GM12891 (cell line): ENCODE measurements around the gene TANC1.
A peak's percentile ranks its signal among the peaks of the same experiment; 100 is the strongest.

ENCODE experiments used
- DNase-seq: peaks from one replicate; pipeline ENCODE4 v3.0.0; 2011; ENCODE audit warnings: low spot score; ENCODE audit not compliant: insufficient read length
- FAIRE-seq: peaks from 2 replicates; lab custom pipeline; 2011; peaks lifted over from hg19 to GRCh38; lab: Jason Lieb, UNC
- PAX5 ChIP-seq: IDR thresholded peaks from 2 replicates; pipeline ENCODE4 v1.6.1; 2011; ENCODE audit warnings: low read length, moderate library complexity, mild to moderate bottlenecking; ENCODE audit not compliant: insufficient read depth, severe bottlenecking
- POLR2A ChIP-seq: IDR thresholded peaks from 2 replicates; pipeline ENCODE4 v1.6.1; 2011; ENCODE audit warnings: low read depth, low read length, control low read depth
- POLR2AphosphoS5 ChIP-seq: IDR thresholded peaks from 2 replicates; pipeline ENCODE4 v1.6.1; 2011; ENCODE audit warnings: low read depth, low read length, control low read depth
- POU2F2 ChIP-seq: IDR thresholded peaks from 2 replicates; pipeline ENCODE4 v1.6.1; 2011; ENCODE audit warnings: low read depth, mild to moderate bottlenecking, control low read depth, low read length, moderate library complexity
- SPI1 ChIP-seq: IDR thresholded peaks from 2 replicates; pipeline ENCODE4 v1.6.1; 2011; ENCODE audit warnings: low read depth, low read length, control low read depth
- TAF1 ChIP-seq: IDR thresholded peaks from 2 replicates; pipeline ENCODE4 v1.6.1; 2011; ENCODE audit warnings: low read depth, low read length, control low read depth

Gene TANC1

DNA sequence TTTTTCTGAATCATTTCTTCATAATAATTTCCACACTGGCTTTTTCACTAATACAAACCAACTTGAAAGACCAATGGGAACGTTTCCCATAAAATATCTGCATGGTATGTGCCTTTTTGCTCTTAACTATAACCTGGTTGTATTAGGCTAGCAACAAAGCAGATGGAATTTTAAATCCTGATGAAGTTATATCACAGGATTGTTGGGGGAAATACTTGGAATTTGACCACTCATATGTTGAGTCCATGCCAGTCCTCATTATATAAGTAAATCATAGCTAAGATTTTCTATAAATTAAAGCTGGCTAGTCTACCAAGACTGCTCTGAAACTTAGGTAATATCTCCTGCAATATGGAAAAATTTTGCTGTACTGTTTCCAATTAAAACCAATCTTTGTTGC, 99.5 kb downstream of the TANC1 start:
- FAIRE-seq (no peak), DNase-seq (no peak)
- no peak for TF ChIP-seq PAX5
- TF ChIP-seq TAF1, result no peak
- no peak for TF ChIP-seq POU2F2
- TF ChIP-seq POLR2AphosphoS5, result no peak
- no peak for TF ChIP-seq SPI1

GRCh38 chr2:159069229-159069628, 100.8 kb downstream of the TANC1 start:
- no peak for FAIRE-seq
- DNase-seq, result no peak
- TF ChIP-seq TAF1 (no peak), POLR2AphosphoS5 (no peak), SPI1 (no peak), PAX5 (no peak), POLR2A (no peak), POU2F2 (no peak)

DNA sequence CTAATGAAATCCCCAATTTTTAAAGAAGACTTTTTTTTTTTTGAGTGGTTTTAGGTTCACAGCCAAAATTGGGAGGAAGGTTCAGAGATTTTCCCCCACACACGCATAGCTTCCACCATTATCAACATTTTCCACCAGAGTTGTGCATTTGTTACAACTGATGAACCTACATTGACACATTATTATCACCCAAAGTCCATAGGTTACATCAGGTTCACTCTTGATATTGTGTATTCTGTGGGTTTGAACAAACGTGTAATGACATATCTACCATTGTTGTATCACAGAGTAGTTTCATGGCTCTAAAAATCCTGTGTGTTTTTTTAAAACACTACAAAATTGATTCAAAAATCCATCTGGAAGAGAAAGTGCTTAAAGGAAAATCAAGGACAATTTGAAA, 101.8 kb downstream of the TANC1 start:
- TF ChIP-seq POLR2A, result no peak
- no peak for TF ChIP-seq PAX5
- TF ChIP-seq TAF1, result no peak
- TF ChIP-seq POLR2AphosphoS5, result no peak
- no peak for TF ChIP-seq POU2F2
- no peak for TF ChIP-seq SPI1
- FAIRE-seq (peak; percentile 26), DNase-seq (no peak)

GRCh38 chr2:159071190-159071915, 102.9 kb downstream of the TANC1 start:
- no peak for TF ChIP-seq POLR2A
- TF ChIP-seq TAF1, result no peak
- TF ChIP-seq SPI1, result no peak
- no peak for TF ChIP-seq POLR2AphosphoS5
- TF ChIP-seq PAX5, result no peak
- no peak for DNase-seq
- no peak for FAIRE-seq

GRCh38 chr2:159072795-159073194, 104.4 kb downstream of the TANC1 start:
- TF ChIP-seq SPI1 (no peak), POLR2AphosphoS5 (no peak), POLR2A (no peak), TAF1 (no peak), POU2F2 (no peak), PAX5 (no peak)
- no peak for FAIRE-seq
- no peak for DNase-seq

DNA sequence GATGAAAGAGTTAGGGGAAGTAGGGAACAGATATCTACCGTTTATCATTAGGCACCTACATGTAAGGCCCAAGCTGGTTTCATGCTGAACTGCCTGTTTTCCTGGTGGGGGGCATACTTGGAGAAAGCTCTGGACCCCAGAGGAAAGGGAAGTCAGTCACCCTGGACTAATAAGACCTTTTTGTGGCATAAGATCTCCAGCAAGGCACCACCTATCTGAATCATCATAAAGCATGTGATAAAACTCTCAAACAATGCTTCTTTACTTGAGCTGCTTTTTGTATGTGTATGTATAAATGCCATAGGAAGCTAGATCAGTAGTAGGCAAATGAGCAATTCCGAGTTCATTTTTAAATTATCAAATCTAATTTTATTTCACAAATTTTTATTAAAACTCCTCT, 104.8 kb downstream of the TANC1 start:
- TF ChIP-seq TAF1 (no peak), POLR2A (no peak), POU2F2 (no peak), PAX5 (no peak)
- no peak for FAIRE-seq

GRCh38 chr2:159074605-159075004, 106.2 kb downstream of the TANC1 start:
- TF ChIP-seq TAF1 (no peak), POLR2A (no peak), PAX5 (no peak), POU2F2 (no peak), POLR2AphosphoS5 (no peak), SPI1 (no peak)
- FAIRE-seq (no peak), DNase-seq (no peak)

More for the DNA sequence above, 104.8 kb downstream of the TANC1 start:
- DNase-seq, result no peak

GRCh38 chr2:159075727-159076126, 107.3 kb downstream of the TANC1 start:
- DNase-seq (no peak), FAIRE-seq (no peak)
- TF ChIP-seq SPI1 (no peak), POU2F2 (no peak), POLR2AphosphoS5 (no peak), TAF1 (no peak), POLR2A (no peak), PAX5 (no peak)

- TF ChIP-seq POLR2A, result no peak
- no peak for TF ChIP-seq POLR2AphosphoS5
- no peak for TF ChIP-seq TAF1
- no peak for TF ChIP-seq SPI1
- TF ChIP-seq PAX5, result no peak
- DNase-seq, result no peak
- FAIRE-seq, result no peak
Measured at GRCh38 chr2:159076241-159076640, 107.8 kb downstream of the TANC1 start.
